HEK293 (cell line): Measurements from ENCODE around the gene PTPRN2.

ENCODE experiments used
- CTCF ChIA-PET: fragments of 350-600 bp; formaldehyde crosslinking; extraction: SDS; loops from one replicate; lab custom pipeline; 2021; ENCODE audit warnings: antibody characterized with exemption; lab: Yijun Ruan, JAX
- POLR2A ChIA-PET: fragments of 300-600 bp; formaldehyde crosslinking; extraction: SDS; loops from one replicate; lab custom pipeline; 2020; ENCODE audit warnings: antibody characterized with exemption, inconsistent platforms; lab: Yijun Ruan, JAX
- H3K27ac ChIP-seq: fragments of 200-500 bp; sonication (Bioruptor generic); 2 replicates; pipeline ENCODE4 v1.5.1; 2014; ENCODE audit warnings: low read depth, low read length, control low read depth, inconsistent platforms; ENCODE audit errors: extremely low read depth
- H3K36me3 ChIP-seq, 2 experiments: fragments of 200-500 bp in 1 of 2; sonication (Bioruptor generic) in 1 of 2; 1 replicate in 1 of 2; 2 replicates in 1 of 2; pipeline ENCODE4 v1.5.1; 2014 to 2017; ENCODE audit warnings: inconsistent platforms in 2 of 2, low read length in 2 of 2; ENCODE audit not compliant: control insufficient read depth in 2 of 2, insufficient read depth in 1 of 2
- H3K4me1 ChIP-seq: fragments of 200-500 bp; sonication (Bioruptor generic); 2 replicates; pipeline ENCODE4 v1.5.1; 2014; ENCODE audit warnings: mild to moderate bottlenecking, low read length, inconsistent platforms; ENCODE audit not compliant: control insufficient read depth, insufficient read depth
- H3K4me3 ChIP-seq: 2 replicates; pipeline ENCODE4 v1.5.1; 2011; ENCODE audit warnings: low read depth, mild to moderate bottlenecking, control low read depth, low read length, moderate library complexity
- H3K9me3 ChIP-seq: fragments of 200-500 bp; sonication (Bioruptor generic); 2 replicates; pipeline ENCODE4 v1.5.1; 2014; ENCODE audit warnings: low read depth, low read length, inconsistent platforms; ENCODE audit not compliant: control insufficient read depth, insufficient read depth
- GLI2 ChIP-seq: fragments of 450-650 bp; formaldehyde crosslinking; IDR thresholded peaks from 2 replicates; pipeline ENCODE4; 2017; ENCODE audit warnings: missing biosample characterization, missing genetic modification characterization, low read depth, borderline replicate concordance
- OVOL3 ChIP-seq: fragments of 450-650 bp; formaldehyde crosslinking; IDR thresholded peaks from 2 replicates; pipeline ENCODE4 v1.5.1; 2016; ENCODE audit warnings: missing biosample characterization, missing genetic modification characterization
- REPIN1 ChIP-seq: fragments of 450-650 bp; formaldehyde crosslinking; IDR thresholded peaks from 2 replicates; pipeline ENCODE4 v1.5.1; 2017; ENCODE audit warnings: missing biosample characterization, missing genetic modification characterization, low read depth
- ZBTB11 ChIP-seq: fragments of 450-650 bp; formaldehyde crosslinking; conservative IDR thresholded peaks from 2 replicates; pipeline ENCODE4 v1.5.1; 2016; ENCODE audit warnings: low read depth, missing biosample characterization, missing genetic modification characterization
- ZFHX2 ChIP-seq: fragments of 450-650 bp; formaldehyde crosslinking; conservative IDR thresholded peaks from 2 replicates; pipeline ENCODE4 v1.5.1; 2016; ENCODE audit warnings: missing biosample characterization, missing genetic modification characterization
- ZFP69B ChIP-seq: fragments of 450-650 bp; formaldehyde crosslinking; IDR thresholded peaks from 2 replicates; pipeline ENCODE4 v1.5.1; 2016; ENCODE audit warnings: missing biosample characterization, missing genetic modification characterization
- ZNF132 ChIP-seq: fragments of 450-650 bp; formaldehyde crosslinking; IDR thresholded peaks from 2 replicates; pipeline ENCODE4 v1.5.1; 2017; ENCODE audit warnings: missing biosample characterization, missing genetic modification characterization, borderline replicate concordance
- ZNF138 ChIP-seq: fragments of 450-650 bp; formaldehyde crosslinking; IDR thresholded peaks from 2 replicates; pipeline ENCODE4 v1.5.1; 2016; ENCODE audit warnings: missing biosample characterization, missing genetic modification characterization, borderline replicate concordance
- ZNF24 ChIP-seq: fragments of 450-650 bp; formaldehyde crosslinking; IDR thresholded peaks from 2 replicates; pipeline ENCODE4 v1.5.1; 2016; ENCODE audit warnings: missing biosample characterization, missing genetic modification characterization
- ZNF311 ChIP-seq: fragments of 450-650 bp; formaldehyde crosslinking; IDR thresholded peaks from 2 replicates; pipeline ENCODE4 v1.5.1; 2017; ENCODE audit warnings: missing biosample characterization, missing genetic modification characterization, borderline replicate concordance
- ZNF341 ChIP-seq: fragments of 450-650 bp; formaldehyde crosslinking; IDR thresholded peaks from 2 replicates; pipeline ENCODE4; 2016; ENCODE audit warnings: low read depth, missing biosample characterization, missing genetic modification characterization
- ZNF449 ChIP-seq: fragments of 450-650 bp; formaldehyde crosslinking; IDR thresholded peaks from 2 replicates; pipeline ENCODE4 v1.5.1; 2017; ENCODE audit warnings: missing biosample characterization, mild to moderate bottlenecking, missing genetic modification characterization, moderate library complexity
- ZNF510 ChIP-seq: fragments of 450-650 bp; formaldehyde crosslinking; IDR thresholded peaks from 2 replicates; pipeline ENCODE4 v1.5.1; 2018; ENCODE audit warnings: mild to moderate bottlenecking, missing genetic modification characterization, missing biosample characterization; ENCODE audit not compliant: insufficient replicate concordance
- ZNF513 ChIP-seq: fragments of 450-650 bp; IDR thresholded peaks from 2 replicates; pipeline ENCODE4 v1.5.1; 2018; ENCODE audit warnings: missing biosample characterization, missing genetic modification characterization
- ZNF518A ChIP-seq: fragments of 450-650 bp; formaldehyde crosslinking; conservative IDR thresholded peaks from 2 replicates; pipeline ENCODE4 v1.5.1; 2016; ENCODE audit warnings: low read depth, missing biosample characterization, missing genetic modification characterization
- ZNF548 ChIP-seq: fragments of 450-650 bp; formaldehyde crosslinking; IDR thresholded peaks from 2 replicates; pipeline ENCODE4 v1.5.1; 2016; ENCODE audit warnings: missing biosample characterization, missing genetic modification characterization
- ZNF555 ChIP-seq: fragments of 450-650 bp; formaldehyde crosslinking; conservative IDR thresholded peaks from 2 replicates; pipeline ENCODE4 v1.5.1; 2017; ENCODE audit warnings: missing biosample characterization, mild to moderate bottlenecking, missing genetic modification characterization, inconsistent platforms
- ZNF654 ChIP-seq: fragments of 450-650 bp; formaldehyde crosslinking; IDR thresholded peaks from 2 replicates; pipeline ENCODE4 v1.5.1; 2016; ENCODE audit warnings: low read depth, missing biosample characterization, missing genetic modification characterization
- ZNF658 ChIP-seq: fragments of 450-650 bp; formaldehyde crosslinking; IDR thresholded peaks from 2 replicates; pipeline ENCODE4; 2016; ENCODE audit warnings: missing biosample characterization, missing genetic modification characterization
- ZNF76 ChIP-seq: fragments of 450-650 bp; formaldehyde crosslinking; IDR thresholded peaks from 2 replicates; pipeline ENCODE4; 2016; ENCODE audit warnings: low read depth, missing biosample characterization, missing genetic modification characterization, borderline replicate concordance

The PTPRN2 gene

GRCh38 chr7:157874208-157874816 is 713.3 kb downstream of the PTPRN2 start (continued):
- TF ChIP-seq ZNF555: no peak
- no peak for TF ChIP-seq GLI2 (tag by site-specific recombination)
- no peak for TF ChIP-seq OVOL3
- no peak for TF ChIP-seq ZNF341 (tag by site-specific recombination)

- ChIA-PET CTCF (interaction anchor here (0.6 kb wide), 1 partner anchor 345 kb away, joined by 3 read pairs; no protein-coding TSS in a partner anchor), POLR2A (no interaction called here)
- TF ChIP-seq ZNF132 (tag by site-specific recombination) (no peak), ZNF76 (tag by site-specific recombination) (no peak), ZNF548 (tag by site-specific recombination) (no peak), ZBTB11 (no peak)
- Histone ChIP-seq H3K9me3 (no peaks in the 10 kb centered on the region), H3K36me3 (no peaks in the 10 kb centered on the region), H3K4me1 (no peaks in the 10 kb centered on the region), H3K4me3 (no peak overlapping the region), H3K27ac (no peak overlapping the region)
Observed at GRCh38 chr7:157873664-157874063, 714.0 kb downstream of the PTPRN2 start.

- Histone ChIP-seq H3K27ac (no peak overlapping the region), H3K36me3 (no peaks in the 10 kb centered on the region), H3K4me3 (no peak overlapping the region), H3K9me3 (no peaks in the 10 kb centered on the region), H3K4me1 (no peaks in the 10 kb centered on the region)
- CTCF ChIA-PET: no interaction called here
- POLR2A ChIA-PET: no interaction called here
- no peak for TF ChIP-seq ZNF518A (tag by site-specific recombination)
- TF ChIP-seq ZNF654 (tag by site-specific recombination): no peak
- no peak for TF ChIP-seq ZNF513 (tag by site-specific recombination)
- TF ChIP-seq ZNF449: no peak
- no peak for TF ChIP-seq ZFP69B (tag by site-specific recombination)
- no peak for TF ChIP-seq REPIN1 (tag by site-specific recombination)
- TF ChIP-seq ZNF510: no peak
- TF ChIP-seq ZNF658 (tag by site-specific recombination): no peak
- TF ChIP-seq ZFHX2 (tag by site-specific recombination): no peak
- no peak for TF ChIP-seq ZNF311 (tag by site-specific recombination)
- TF ChIP-seq ZNF132 (tag by site-specific recombination): no peak
- TF ChIP-seq ZNF138 (tag by site-specific recombination): no peak
- no peak for TF ChIP-seq ZNF24 (tag by site-specific recombination)
Observed at GRCh38 chr7:157873181-157873580, 714.4 kb downstream of the PTPRN2 start.
